Measurements from ENCODE around the gene MPST.

DNA sequence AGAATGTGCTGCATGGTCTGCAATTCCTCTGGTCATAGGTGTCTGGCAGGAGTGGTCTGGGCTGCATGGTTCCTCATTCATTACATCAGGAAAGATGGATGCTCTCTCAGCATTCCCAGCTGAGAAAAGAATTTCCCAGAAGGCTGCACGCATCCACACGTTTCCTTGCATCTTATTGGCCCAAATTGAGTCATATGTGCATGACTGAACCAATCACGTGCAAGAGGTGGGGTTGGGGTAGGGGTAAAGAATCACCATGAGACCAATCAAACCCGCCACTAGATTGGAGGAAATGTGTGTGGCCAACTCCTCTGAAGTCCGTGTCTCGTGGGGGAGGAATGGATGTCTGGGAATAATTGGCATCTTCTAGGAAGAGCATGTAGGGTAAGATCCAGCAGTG is 29.1 kb upstream of the MPST start:
- TF ChIP-seq, protein P1, sequence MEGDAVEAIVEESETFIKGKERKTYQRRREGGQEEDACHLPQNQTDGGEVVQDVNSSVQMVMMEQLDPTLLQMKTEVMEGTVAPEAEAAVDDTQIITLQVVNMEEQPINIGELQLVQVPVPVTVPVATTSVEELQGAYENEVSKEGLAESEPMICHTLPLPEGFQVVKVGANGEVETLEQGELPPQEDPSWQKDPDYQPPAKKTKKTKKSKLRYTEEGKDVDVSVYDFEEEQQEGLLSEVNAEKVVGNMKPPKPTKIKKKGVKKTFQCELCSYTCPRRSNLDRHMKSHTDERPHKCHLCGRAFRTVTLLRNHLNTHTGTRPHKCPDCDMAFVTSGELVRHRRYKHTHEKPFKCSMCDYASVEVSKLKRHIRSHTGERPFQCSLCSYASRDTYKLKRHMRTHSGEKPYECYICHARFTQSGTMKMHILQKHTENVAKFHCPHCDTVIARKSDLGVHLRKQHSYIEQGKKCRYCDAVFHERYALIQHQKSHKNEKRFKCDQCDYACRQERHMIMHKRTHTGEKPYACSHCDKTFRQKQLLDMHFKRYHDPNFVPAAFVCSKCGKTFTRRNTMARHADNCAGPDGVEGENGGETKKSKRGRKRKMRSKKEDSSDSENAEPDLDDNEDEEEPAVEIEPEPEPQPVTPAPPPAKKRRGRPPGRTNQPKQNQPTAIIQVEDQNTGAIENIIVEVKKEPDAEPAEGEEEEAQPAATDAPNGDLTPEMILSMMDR (IDR thresholded peaks at IDR 0.05; ENCODE audit: low read depth, low read length) = no peak
- TF ChIP-seq POLR2A (IDR thresholded peaks at IDR 0.05; ENCODE audit: extremely low read depth, insufficient read length) = no peak
- TF ChIP-seq MYC (IDR thresholded peaks at IDR 0.05; ENCODE audit: low read depth, low read length) = no peak

Measured in NB4 (cell line).